ENCODE measurements around the gene DAG1.
"Not testable (repeated sequence)": the region's sequence is repeated elsewhere in the genome, so short reads cannot be mapped to it uniquely, and the experiment has no call there.

Gene DAG1

DNA sequence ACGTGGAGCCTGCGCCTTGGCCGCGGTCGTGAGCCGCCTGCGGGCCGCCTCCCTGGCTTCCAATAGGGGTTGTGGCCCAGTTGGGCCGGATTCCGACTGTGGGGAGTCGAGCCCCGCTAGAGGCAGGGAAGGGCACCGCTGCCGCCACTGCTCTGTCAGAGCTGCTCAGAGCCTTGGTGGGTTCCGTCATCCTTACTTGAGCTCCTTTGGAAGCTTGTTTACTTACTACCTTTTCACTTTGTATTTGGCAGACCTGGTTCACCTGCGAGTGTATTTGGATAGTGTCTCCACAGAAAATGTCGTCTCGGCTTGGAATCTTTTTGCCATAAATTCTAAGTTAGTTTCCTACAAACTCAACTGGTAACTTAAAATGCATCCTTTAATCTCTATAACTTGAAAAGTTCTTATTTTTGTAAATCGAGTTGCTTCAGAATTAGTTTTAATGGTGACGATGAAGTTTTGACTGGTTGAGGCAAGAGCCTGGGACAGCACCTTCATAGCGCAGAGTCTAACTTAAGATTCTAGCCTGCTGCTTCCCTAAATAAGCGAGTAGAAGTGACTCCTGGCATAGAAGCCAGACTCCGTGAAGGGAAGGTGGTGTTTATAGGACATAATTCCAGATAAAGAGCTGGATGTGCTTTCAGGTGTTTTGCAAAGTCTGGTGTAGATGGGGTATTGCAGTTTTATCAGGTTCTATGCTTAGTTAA lies 800 bp downstream of the DAG1 start:
- DNase-seq (ENCODE audit: low read depth in 3 of 3) = no peak

DNA sequence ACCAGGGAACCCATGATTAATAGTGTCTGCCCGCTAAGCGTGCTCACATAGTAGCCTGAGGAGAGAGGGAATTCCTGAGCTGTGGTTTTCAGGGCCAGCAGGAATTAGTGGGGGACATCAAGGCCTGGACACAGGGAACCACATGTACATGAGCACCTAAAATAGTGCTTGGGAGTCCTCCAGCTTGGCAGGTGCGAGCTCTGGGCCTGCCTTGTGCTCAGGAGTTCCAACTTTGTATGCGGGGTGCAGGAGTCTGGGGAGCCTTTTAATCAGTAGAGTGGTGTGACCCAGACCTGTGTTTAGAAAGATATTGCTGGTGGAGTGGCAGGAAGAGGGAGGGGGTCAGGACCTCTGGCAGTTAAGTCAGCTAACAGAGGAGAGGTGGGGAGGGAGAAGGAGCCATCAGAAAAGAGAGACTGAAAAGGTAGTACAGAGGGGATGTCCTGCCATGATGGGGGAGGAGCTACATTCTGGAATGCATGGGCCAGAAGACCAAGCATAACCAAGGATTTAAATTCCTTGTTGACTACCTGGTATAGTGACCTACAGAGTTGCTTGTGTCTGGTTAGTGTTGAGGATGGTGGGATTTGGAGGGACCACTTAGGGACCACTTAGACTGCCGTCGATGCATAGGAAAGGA lies 1.9 kb downstream of the DAG1 start:
- DNase-seq (ENCODE audit: low read depth in 3 of 3) = no peak

DNA sequence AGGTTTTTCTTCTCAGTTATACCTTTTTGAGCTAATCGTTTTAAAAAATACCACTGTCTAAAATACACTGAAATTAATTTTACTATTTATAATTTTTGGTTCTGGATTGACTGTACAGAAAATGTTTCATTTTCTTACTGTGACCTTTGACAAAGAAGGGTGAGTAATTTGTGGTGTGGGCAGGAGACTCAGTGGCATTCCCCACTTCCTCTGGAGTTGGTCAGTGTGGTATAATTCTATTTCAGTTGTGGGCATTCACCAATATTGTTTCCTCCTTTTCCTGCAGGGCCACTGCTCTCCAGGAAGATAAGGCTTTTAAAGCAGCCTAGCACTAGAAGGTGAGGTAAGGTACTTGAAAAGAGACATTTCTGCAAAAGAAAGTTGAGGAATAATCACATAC lies 6.5 kb downstream of the DAG1 start:
- no peak for DNase-seq (ENCODE audit: low read depth in 3 of 3)

DNA sequence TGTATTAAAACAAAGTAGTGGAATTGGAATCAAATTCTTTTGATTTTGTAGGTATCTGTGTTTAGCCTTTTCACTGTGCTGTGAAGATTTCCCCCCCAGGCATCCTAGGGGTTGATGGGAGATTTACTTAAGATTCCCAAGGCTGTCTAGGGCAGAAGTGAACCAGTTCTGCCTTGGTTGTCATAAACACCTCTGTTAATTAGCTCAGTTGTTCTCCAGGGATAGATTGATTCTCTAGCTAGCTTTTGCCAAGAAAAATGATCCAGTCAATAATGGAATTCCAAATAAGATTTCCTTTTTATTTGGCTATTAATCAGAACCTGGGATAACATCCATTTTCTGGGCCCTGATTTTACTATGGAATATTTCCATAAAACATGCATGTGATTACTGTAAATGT lies 12.7 kb downstream of the DAG1 start:
- no peak for DNase-seq (ENCODE audit: low read depth in 3 of 3)

DNA sequence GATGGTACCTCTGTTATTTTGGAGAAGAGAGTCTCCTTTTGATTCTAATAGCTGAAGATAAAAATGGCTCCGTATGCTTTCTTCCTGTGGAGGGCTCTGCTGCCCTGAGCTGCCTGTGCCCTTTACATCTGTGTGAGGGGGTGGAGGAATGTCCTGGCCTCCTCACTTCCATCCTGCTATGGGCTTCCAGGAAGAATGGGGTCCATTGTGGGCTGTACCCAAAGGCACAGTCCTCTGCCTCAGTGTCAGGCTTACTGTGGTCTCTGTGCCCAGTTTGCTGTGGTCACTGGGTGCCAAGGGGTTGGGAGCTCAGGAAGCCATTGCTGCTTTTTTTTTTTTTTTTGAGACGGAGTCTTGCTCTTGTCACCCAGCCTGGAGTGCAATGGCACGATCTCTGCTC lies 14.4 kb downstream of the DAG1 start:
- no peak for DNase-seq (ENCODE audit: low read depth in 3 of 3)

DNA sequence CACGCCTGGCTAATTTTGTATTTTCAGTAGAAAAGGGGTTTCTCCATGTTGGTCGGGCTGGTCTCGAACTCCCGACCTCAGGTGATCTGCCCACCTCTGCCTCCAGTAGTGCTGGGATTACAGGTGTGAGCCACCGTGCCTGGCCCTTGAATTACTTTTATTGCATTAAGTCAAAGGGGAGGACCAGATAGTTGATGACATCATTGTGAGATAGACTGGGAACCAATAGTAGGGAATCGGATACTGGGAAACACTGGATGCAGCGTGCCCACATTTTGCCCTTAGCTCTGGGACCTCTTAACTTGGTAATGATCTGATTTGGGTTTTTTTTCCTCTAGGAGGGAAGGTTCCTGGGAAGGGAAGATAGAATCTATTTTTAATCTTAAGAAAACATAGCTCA lies 19.2 kb downstream of the DAG1 start:
- DNase-seq (ENCODE audit: low read depth in 3 of 3) = no peak

DNA sequence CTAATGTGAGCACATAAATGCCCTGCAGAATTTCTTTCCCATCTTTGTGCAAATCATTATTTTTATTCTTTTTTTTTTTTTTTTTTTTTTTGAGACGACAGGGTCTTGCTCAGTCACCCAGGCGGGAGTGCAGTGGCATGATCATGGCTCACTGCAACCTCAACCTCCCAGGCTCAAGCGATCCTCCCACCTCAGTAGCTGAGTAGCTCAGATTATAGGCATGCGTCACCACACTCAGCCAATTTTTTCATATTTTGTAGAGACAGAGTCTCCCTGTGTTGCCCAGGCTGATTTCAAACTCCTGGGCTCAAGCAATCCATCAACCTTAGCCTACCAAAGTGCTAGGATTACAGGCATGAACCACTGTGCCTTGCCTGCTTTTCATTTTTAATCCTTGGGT lies 22.9 kb downstream of the DAG1 start:
- no peak for DNase-seq (ENCODE audit: low read depth in 3 of 3)

DNA sequence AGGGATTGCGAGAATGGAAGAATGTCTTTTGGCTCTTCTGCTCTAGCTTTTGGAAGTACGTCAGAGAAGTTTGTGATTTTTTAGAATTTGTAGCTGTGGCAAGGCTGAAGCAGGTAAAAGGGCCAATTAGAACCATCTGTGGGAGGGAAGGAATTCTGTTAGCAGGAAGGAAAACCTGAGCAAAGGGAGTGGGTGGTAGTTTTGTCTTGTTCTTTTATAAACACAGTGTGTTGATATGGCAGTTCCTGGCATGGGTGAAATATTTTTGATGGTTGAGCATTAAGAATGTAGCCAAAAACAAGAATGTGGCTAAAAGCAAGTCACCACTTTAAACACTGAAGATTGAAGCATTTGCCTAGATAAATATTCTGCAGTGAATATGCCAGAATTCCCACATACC lies 23.8 kb downstream of the DAG1 start:
- no peak for DNase-seq (ENCODE audit: low read depth in 3 of 3)

DNA sequence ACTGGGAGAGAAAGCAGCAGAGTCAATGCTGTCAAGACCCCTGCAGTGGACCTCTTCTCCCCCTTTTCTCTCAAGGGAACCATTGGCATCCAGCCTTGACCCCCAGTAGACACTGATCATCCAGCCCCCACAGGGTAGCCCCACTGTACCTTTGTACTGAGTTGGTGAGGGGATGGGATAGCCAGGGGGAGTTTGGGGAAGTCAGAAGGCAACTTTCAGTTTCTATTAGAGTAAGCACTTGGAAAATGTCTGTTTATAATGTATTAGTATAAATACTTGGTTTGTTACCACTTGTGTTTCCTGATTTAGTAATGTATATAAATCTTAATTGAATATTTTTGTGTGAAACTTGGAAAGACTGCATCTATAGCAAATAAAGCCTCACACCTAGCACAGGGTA lies 25.0 kb downstream of the DAG1 start:
- no peak for DNase-seq (ENCODE audit: low read depth in 3 of 3)

DNA sequence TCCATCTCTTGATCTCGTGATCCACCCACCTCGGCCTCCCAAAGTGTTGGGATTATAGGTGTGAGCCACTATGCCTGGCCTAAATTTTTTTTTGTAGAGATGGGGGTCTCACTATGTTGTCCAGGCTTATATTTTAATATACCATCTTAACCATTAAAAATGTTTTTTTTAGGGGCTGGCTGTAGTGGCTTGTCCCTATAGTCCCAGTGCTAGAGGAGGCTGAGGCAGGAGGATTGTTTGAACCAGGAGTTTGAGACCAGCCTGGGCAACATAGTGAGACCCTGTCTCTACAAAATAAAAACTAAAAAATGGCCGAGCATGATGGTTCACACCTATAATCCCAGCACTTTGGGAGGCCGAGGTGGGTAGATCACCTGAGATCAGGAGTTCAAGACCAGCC lies 26.8 kb downstream of the DAG1 start:
- not testable (repeated sequence) for DNase-seq (ENCODE audit: low read depth in 3 of 3)

DNA sequence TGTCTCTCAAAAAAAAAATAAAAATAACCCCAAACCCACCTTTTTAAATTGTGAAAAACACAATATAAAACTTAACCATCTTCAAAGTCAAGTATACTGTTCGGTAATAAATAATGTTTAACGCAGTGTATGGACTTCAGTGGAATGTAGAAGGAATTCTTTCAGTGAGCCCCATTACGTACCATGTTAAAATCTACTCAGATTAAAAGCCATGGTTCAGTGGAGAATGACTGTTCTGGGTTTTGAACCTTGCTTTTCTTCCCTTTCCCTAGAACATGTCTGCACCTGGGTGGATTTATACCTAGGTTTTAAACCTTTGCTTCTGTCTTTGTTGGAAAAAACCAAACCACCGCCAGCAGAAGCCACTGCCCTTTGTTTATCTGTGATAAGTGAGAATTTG lies 27.5 kb downstream of the DAG1 start:
- no peak for DNase-seq (ENCODE audit: low read depth in 3 of 3)

DNA sequence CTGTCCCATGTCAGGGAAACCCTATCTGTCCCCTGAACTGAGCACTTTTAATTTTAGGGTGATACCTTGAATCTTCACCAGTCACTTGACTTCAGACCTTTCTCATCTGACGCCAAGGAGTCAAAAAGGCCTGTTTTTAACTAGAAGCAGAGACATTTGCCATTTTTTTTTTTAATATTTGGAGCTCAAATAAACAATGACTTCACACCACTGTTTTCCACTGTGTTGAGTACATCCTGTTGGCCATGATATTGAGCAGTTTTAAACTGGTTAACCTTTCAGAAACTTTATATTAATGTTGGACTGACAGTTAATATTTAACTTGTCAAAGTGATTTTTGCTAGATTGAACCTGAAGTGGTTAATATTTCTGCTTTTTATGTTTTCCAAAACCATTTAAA lies 28.2 kb downstream of the DAG1 start:
- DNase-seq (ENCODE audit: low read depth in 3 of 3) = no peak

DNA sequence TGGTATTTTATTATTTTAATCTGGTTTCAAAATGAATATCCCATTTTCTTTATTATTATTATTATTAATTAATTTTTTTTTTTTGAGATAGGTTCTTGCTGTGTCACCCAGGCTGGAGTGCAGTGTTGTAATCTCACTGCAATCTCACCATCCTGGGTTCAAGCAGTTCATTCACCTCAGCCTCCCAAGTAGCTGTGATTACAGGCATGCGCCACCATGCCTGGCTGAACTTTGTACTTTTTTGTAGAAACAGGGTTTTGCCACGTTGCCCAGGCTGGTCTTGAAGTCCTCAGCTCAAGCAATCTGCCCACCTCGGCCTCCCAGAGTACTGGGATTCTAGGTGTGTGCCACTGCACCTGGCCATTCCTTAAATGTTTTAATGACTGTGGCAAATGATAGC lies 28.6 kb downstream of the DAG1 start:
- no peak for DNase-seq (ENCODE audit: low read depth in 3 of 3)

DNA sequence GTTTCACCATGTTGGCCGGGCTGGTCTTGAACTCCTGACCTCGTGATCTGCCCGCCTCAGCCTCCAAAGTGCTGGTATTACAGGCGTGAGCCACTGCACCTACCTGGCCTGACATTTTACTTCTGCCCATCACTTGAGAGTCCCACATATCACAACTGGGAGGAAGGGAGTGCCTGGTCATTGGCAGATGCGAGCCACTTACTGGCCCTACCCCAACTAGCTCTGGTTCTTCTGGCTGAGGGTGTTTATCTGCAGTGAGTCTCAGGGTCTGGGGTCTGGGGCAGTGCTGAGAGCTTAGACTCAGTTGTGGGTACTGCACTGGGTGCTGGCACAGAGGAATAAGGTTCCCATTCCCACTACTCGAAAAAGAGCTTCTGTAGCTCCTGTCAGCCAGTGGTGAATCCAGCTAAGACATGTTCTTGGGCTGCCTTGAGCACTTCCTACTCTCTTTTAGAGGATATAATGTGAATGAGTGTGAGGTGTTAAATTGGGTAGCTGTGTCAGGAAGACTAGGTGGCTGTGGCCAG lies 30.2 kb downstream of the DAG1 start:
- DNase-seq (ENCODE audit: low read depth in 3 of 3) = no peak

DNA sequence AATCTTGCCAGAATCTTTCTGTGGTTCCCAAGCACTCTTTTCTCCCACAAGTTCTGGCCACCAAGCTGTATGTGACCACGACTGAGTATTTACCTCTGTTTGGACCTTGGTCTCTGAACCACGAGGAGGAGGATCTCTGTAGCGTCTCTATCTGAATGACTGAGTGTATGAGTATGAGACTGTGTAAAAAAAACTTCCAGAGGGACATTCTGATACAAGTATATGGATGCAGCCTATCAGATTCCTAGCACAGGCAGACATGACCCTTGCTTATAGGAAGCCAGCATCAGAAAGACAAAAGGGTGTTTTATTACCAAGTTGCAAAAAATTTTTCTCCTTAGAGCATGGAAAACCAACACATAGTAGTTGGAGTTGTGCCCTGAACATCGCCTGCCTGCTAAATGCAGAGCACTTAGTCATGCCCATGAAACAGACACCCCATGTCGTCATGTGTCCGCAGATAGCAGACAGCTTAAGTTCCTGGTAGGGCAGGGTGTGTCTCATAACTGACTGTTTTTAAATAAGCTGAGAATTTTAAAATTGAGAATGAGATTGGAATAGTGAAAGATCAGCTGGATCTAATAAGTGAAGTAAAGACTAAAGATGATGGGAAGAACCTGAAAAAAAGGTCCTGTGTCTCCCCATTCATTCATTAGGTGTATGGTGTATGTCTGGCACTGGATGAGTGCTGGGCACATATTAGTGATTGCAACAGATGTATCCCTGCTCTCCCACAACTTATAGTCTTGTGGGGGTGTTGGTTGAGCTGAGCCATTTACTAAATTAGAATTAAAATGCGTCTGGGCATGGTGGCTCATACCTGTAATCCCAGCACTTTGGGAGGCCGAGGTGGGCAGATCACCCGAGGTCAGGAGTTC lies 30.9 kb downstream of the DAG1 start:
- no peak for DNase-seq (ENCODE audit: low read depth in 3 of 3)

DNA sequence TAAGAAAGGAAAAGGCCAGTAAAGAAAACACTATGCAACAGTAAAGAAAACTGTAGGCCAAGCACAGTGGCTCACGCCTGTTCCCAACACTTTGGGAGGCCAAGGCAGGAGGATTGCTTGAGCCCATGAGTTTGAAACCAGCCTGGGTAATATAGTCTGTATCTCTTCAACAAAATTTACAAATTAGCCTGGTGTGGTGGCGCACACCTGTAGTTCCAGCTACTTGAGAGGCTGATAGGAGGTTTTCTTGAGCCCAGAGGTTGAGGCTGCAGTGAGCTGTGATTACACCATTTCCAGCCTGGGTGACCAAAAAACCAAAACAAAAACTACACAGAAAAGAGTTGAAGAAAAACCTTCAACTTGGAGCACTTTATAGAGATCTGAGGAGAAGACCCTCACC lies 31.8 kb downstream of the DAG1 start:
- no peak for DNase-seq (ENCODE audit: low read depth in 3 of 3)

DNA sequence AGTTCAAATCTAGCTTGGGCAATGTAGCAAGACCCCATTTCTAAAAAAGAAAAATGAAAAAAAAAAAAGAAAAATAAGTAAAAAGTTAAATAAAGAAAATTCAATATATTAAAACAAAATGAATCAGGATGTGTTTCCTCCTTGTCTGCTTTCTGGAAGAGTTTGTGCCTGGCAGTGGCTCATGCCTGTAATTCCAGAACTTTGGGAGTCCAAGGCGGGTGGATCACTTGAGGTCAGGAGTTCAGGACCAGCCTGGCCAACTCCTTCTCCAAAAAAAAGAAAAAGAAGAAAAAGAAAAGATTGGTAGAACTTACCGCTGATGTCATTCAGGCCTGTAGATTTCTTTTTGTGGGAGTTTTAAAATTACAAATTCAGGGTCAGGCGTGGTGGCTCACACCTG lies 36.8 kb downstream of the DAG1 start:
- DNase-seq (ENCODE audit: low read depth in 3 of 3) = no peak

DNA sequence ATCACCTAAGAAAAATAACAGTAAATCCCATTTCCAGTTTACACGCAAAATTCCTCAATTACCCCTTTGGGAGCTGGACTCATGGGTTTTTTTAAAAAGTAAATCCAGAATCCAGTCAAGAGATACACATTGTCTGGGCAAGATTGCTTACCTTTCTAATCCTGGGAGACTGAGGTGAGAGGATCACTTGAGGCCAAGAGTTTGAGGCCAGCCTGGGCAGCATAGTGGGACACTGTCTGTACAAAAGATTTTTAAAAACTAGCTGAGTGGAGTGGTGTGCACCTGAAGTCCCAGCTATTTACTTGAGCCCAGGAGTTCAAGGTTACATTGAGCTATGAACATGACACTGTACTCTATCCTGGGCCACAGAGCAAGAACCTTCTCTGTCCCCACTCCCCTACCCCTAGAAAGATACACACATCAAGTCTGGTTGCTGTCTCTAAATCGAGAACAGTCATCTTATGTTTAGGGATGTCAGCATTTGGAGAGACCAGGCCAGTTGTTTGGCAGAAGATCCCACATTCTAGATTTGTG lies 39.0 kb downstream of the DAG1 start:
- DNase-seq (ENCODE audit: low read depth in 3 of 3) = no peak

DNA sequence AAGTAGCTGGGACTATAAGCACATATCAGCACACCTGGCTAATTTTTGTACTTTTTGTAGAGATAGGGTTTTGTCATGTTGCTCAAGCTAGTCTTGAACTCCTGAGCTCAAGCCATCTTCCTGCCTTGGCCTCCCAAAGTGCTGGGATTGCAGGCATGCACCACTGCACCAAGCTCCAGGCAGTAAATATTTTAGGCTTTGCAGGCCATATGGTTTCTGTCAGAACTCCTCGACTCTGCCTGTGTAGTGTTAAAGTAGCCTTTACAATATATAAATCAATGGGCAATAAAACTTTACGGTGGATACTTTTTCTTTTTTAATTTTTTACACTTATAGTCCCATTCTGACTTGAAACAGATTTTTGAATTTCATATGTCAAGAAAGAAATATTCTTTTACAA lies 41.6 kb downstream of the DAG1 start:
- DNase-seq (ENCODE audit: low read depth in 3 of 3) = no peak

DNA sequence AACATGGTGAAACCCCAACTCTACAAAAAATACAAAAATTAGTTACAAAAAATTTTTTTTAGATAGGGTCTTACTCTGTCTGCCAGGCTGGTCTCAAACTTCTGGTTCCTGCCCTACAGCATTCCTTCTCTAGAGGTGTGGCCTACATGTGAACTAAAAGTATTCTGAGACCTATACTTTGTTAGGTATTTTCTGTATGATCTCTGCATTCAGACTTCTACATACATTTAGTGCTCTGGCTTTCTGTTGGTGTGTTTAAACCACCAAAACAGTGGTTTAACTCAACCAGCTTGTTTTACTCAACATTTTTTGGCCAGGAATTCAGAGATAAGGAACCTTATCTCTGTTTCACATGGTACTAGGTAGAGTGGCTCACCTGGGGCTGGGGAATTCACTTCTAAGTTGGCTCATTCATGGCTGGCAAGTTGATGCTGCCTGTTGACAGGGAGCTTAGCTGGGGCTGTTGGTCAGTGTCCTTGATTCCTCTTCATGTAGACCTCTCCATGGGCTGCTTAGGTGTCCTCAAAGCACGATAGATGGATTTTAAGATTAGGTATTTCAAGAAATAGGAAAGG lies 42.8 kb downstream of the DAG1 start:
- DNase-seq (ENCODE audit: low read depth in 3 of 3) = no peak

DNA sequence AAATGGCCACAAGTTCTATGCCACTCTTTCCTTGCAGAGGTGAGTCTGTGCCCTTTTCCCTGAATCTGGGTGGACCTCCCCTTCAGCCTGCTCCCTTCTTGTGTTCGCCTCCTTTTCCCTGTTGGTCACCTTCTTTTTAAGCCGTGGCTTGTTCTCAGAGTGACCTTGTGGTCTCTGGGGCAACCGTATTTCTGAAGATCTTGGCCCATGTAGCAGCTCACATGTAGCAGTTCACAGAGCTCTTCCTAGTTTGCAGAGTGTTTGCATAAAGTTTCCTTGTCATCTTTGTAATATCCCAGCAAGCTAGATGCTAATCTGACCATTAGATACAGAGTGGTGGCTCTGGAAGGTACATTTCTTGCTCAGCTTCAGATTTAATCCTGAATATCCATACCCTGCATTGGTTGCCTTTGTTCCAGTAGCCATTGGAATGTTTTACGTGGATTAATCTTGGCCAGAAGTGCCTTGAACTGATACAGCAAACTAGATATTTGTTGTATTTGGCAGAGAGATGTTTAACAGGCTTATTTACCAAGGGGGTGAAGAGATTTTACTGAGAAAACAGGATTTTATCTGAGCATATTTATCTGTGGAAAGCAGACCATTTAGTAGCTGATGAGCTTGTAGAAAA lies 43.5 kb downstream of the DAG1 start:
- DNase-seq (ENCODE audit: low read depth in 3 of 3) = no peak

DNA sequence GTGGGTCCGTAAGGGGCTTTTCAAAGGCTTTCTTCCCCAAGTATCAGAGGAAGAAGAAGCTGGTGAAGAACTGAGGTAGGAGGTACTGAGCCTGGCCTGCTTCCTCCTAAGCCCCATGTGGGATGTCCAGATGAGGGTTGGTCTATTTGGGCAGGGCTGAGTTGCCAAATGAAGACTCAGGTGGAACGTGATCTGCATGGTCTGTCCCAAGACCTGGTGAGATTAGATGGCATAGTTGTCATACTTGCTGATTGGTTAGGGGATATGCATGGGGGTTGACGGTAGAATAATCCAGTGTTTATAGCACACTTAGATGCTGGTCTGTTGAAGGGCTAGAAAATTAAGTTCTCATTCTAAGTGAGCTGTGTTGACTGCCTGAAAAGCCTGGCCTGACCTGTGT lies 47.9 kb downstream of the DAG1 start:
- no peak for DNase-seq (ENCODE audit: low read depth in 3 of 3)

Measured in stimulated activated CD4-positive, alpha-beta T cell treated with anti-CD3 and anti-CD28 coated beads, TNF-alpha, amount 100 ng/mL, for 48 hours (primary cell).